ENCODE results near the gene FAM171A2. TPM values are rescaled to one million over a fixed set of nuclear protein-coding genes. Genes with fewer than 3 reads are reported as not detected.

The FAM171A2 gene
- total RNA-seq, 4 donors from 2014 or later = 1.0 to 8.1 (median 5.2) TPM

DNA sequence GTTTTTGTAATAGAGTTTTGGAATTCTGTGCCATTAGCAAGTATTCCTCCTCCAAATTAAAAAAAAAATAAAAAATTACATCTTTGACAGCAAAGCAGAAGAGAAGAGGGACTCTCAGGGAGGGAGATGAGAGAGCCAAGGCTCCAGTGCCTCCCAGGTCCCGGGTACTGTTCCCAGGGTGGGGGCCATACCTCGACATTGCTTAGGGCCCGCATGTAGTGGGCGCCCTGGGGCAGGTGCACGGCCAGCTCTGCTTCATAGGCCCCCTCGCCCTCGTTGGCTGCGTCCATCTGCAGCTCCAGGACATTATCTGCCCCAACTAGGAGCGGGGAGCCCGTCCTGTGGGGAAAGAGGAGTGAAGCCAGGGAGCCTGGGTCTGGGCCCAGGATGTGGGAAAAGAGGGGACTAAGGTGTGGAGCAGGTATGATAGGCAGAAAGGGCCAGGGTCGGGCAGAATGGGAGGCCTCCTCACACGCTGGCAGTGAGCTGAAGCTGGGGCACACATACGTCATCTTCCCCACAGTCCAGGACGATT is 14.6 kb upstream of the FAM171A2 start:
- WGBS, 2 donors = 77 to 79% methylated on average over 14 of the region's 14 CpGs
- Histone ChIP-seq H3K27ac (no peak overlapping the region), H3K4me3 (no peak overlapping the region), H3K9me3 (no peaks in the 10 kb centered on the region), H3K27me3 (no peaks in the 10 kb centered on the region), H3K4me1 (peaks cover 0 to 22% (median 0%) of the 10 kb centered on the region in 4 donors), H3K36me3 (no peaks in the 10 kb centered on the region)
- DNase-seq (ENCODE audit: low spot score in 2 of 2) = no peak
- TF ChIP-seq POLR2A (IDR thresholded peaks at IDR 0.05) (no peak), EP300 (IDR thresholded peaks at IDR 0.05) (no peak)

DNA sequence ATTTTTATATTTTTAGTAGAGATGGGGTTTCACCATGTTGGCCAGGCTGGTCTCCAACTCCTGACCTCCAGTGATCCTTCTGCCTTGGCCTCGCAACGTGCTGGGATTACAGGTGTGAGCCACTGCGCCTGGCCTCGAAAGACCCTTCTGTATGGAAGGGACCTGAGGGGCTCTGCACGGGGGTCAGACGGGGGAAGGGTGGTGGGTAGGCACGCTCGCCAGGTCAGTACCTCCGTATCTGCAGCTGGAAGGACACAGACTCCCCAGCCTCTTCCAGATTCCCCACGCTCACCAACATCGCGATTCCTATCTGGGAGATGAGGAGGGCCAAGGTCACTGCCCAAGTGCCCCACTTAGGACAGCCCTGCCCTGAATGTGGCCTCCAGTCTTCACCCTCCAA is 13.1 kb upstream of the FAM171A2 start:
- Histone ChIP-seq H3K36me3 (no peaks in the 10 kb centered on the region), H3K4me3 (no peak overlapping the region), H3K27me3 (peaks cover 0 to 11% of the 10 kb centered on the region in 2 donors), H3K27ac (no peak overlapping the region), H3K9me3 (no peaks in the 10 kb centered on the region), H3K4me1 (peaks cover 0 to 22% (median 0%) of the 10 kb centered on the region in 4 donors)
- DNase-seq (ENCODE audit: low spot score in 2 of 2) = no peak
- 79 to 90% methylated on average over 11 to 12 of the region's 12 CpGs for WGBS, 2 donors
- TF ChIP-seq POLR2A (IDR thresholded peaks at IDR 0.05) (no peak), EP300 (IDR thresholded peaks at IDR 0.05) (no peak)
- TF ChIP-seq, protein P1, sequence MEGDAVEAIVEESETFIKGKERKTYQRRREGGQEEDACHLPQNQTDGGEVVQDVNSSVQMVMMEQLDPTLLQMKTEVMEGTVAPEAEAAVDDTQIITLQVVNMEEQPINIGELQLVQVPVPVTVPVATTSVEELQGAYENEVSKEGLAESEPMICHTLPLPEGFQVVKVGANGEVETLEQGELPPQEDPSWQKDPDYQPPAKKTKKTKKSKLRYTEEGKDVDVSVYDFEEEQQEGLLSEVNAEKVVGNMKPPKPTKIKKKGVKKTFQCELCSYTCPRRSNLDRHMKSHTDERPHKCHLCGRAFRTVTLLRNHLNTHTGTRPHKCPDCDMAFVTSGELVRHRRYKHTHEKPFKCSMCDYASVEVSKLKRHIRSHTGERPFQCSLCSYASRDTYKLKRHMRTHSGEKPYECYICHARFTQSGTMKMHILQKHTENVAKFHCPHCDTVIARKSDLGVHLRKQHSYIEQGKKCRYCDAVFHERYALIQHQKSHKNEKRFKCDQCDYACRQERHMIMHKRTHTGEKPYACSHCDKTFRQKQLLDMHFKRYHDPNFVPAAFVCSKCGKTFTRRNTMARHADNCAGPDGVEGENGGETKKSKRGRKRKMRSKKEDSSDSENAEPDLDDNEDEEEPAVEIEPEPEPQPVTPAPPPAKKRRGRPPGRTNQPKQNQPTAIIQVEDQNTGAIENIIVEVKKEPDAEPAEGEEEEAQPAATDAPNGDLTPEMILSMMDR (IDR thresholded peaks at IDR 0.05) = no peak

DNA sequence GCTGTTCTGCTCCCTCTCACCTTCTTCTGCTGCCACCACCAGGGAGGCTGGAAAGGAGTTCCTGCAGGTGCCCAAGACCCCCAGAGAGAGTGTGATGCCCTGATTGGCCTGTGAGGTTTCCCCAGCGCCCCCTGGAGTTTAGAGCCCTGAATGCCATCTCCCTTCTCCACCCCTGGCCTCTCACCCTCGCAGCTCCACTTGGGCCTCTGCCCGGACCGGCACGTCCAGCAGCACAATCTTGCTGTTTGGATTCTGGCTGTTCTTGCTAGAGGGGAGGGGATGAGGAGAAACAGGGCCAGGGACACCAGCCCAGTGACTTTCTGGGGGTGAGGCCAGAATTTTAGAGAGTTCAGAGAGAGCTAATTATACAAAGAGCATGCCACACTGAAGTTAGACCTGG is 12.5 kb upstream of the FAM171A2 start:
- H3K9me3 ChIP-seq = no peaks in the 10 kb centered on the region
- TF ChIP-seq, protein P1 (IDR thresholded peaks at IDR 0.05) = peak in 2 of 5 experiments; percentile 18 to 29
- no peak for TF ChIP-seq POLR2A (IDR thresholded peaks at IDR 0.05)
- TF ChIP-seq EP300 (IDR thresholded peaks at IDR 0.05) = no peak
- H3K4me3 ChIP-seq = no peak overlapping the region
- peaks cover 0 to 22% (median 0%) of the 10 kb centered on the region in 4 donors for H3K4me1 ChIP-seq
- H3K27me3 ChIP-seq = peaks cover 0 to 17% of the 10 kb centered on the region in 2 donors
- WGBS, 2 donors = 3 to 25% methylated on average over 5 of the region's 5 CpGs
- no peak overlapping the region for H3K27ac ChIP-seq
- H3K36me3 ChIP-seq = no peaks in the 10 kb centered on the region
- DNase-seq (ENCODE audit: low spot score in 2 of 2) = no peak

GRCh38 chr17:44375196-44376017 is 11.8 kb upstream of the FAM171A2 start:
- H3K36me3 ChIP-seq = no peaks in the 10 kb centered on the region
- no peaks in the 10 kb centered on the region for H3K9me3 ChIP-seq
- no peak overlapping the region for H3K27ac ChIP-seq
- WGBS, 2 donors = 31 to 34% methylated on average over 17 to 19 of the region's 22 CpGs
- TF ChIP-seq, protein P1 (IDR thresholded peaks at IDR 0.05) = no peak
- H3K4me3 ChIP-seq = no peak overlapping the region
- H3K4me1 ChIP-seq = peaks cover 0 to 22% (median 0%) of the 10 kb centered on the region in 4 donors
- DNase-seq (ENCODE audit: low spot score in 2 of 2) = no peak
- peaks cover 0 to 24% of the 10 kb centered on the region in 2 donors for H3K27me3 ChIP-seq

DNA sequence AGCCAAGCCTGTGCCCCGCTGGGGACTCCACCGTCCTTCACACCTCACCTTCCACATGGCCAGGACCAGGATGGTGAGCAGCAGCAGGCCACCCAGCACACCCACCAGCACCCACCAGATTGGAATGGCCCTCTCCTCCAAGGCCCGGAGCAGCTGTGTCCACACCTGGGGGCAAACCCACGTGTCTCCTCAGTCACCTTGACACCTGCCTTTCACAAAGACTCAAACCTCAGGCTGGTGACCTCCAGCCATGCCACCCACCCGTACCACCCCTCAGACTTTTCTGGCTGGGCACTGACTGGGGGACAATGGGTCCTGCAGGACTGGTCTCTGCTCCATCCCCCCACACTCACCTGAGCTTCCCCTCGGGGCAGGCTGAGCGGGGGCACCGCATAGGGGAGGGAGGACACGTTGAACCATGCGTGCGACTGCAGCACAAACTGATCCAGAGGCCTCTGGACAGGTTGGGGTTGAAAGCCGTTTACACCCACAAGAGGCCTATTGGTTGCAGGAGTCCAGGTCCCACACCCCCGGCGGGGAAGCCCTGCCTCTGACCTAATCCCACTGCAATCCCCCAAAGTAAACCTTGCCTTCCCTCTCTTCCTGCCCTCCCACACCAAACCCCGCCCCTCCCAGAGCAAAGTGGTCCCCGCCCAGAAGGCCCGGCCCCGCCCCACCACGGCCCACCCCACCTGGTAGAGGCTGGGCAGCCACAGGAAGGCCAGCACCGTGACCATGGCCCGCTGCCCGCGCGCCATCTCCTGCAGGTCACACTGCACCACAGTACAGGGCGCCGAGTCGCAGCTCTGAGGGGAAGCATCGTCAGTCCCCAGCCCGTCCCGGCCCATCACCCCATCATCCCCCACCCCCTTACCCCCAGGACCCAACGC is 10.9 kb upstream of the FAM171A2 start:
- Histone ChIP-seq H3K27ac (no peak overlapping the region), H3K27me3 (peaks cover 0 to 28% of the 10 kb centered on the region in 2 donors), H3K36me3 (no peaks in the 10 kb centered on the region), H3K4me3 (no peak overlapping the region), H3K4me1 (peaks cover 0 to 22% (median 0%) of the 10 kb centered on the region in 4 donors), H3K9me3 (no peaks in the 10 kb centered on the region)
- TF ChIP-seq, protein P1 (IDR thresholded peaks at IDR 0.05) = no peak
- TF ChIP-seq EP300 (IDR thresholded peaks at IDR 0.05) (no peak), POLR2A (IDR thresholded peaks at IDR 0.05) (no peak)
- WGBS, 2 donors = 31 to 38% methylated on average over 28 to 30 of the region's 31 CpGs
- DNase-seq (ENCODE audit: low spot score in 2 of 2) = no peak

Measured in tibial nerve (tissue), 4 donors.